HL-60 (cell line): ENCODE measurements around the gene IDE.
"Not testable (repeated sequence)": the region's sequence is repeated elsewhere in the genome, so short reads cannot be mapped to it uniquely, and the experiment has no call there.

ENCODE experiments used
- DNase-seq, 2 experiments: peaks; one replicate each; pipeline ENCODE4 v3.0.0-alpha.2; 2010 to 2020; ENCODE audit warnings: low read depth in 1 of 2, low spot score in 1 of 2
- H3K27ac ChIP-seq: fragments of 250-450 bp; sonication (Bioruptor Pico); replicated peaks from 2 replicates; pipeline ENCODE4 v1.5.1; 2020; ENCODE audit warnings: mild to moderate bottlenecking, moderate library complexity
- H3K27me3 ChIP-seq: fragments of 250-450 bp; sonication (Bioruptor Pico); 2 replicates; pipeline ENCODE4 v1.5.1; 2021; ENCODE audit warnings: mild to moderate bottlenecking, moderate library complexity; ENCODE audit not compliant: insufficient read depth, poor library complexity, severe bottlenecking
- H3K4me3 ChIP-seq: replicated peaks from 2 replicates; pipeline ENCODE4 v1.5.1; 2011; ENCODE audit warnings: mild to moderate bottlenecking, control low read depth, low read length; ENCODE audit not compliant: insufficient read depth
- CTCF ChIP-seq: IDR thresholded peaks from one replicate; pipeline ENCODE4 v1.5.1; 2011; ENCODE audit warnings: low read length, control low read depth, inconsistent platforms; ENCODE audit not compliant: insufficient read depth
- GABPA ChIP-seq: IDR thresholded peaks from 2 replicates; pipeline ENCODE4 v1.6.1; 2012; ENCODE audit warnings: low read depth
- POLR2AphosphoS5 ChIP-seq: IDR thresholded peaks from 2 replicates; pipeline ENCODE4 v1.6.1; 2012; ENCODE audit warnings: low read depth
- REST ChIP-seq: IDR thresholded peaks from 2 replicates; pipeline ENCODE4 v1.6.1; 2012; ENCODE audit warnings: low read depth; ENCODE audit not compliant: insufficient replicate concordance
- SPI1 ChIP-seq: IDR thresholded peaks from 2 replicates; pipeline ENCODE4 v1.6.1; 2012; ENCODE audit warnings: low read depth, mild to moderate bottlenecking, borderline replicate concordance

IDE gene

GRCh38 chr10:92592761-92593618 is 19.1 kb upstream of the IDE start, which contains the start of gene KIF11:
KIF11 (plus strand) TSS chr10:92593130; CDS start chr10:92593376, 246 bp downstream.
- no peak for TF ChIP-seq CTCF
- no peak for TF ChIP-seq GABPA
- TF ChIP-seq POLR2AphosphoS5, result peak; percentile 97
- TF ChIP-seq SPI1, result no peak; the same call in 1 of the 2 replicates
- TF ChIP-seq REST, result peak; percentile 58
- DNase-seq, result peak; percentile 96 to 99

GRCh38 chr10:92591550-92592022 is 17.7 kb upstream of the IDE start:
- H3K4me3 ChIP-seq, result peak overlapping the region; percentile 97
- H3K27ac ChIP-seq, result peak overlapping the region; percentile 82
- DNase-seq, result peak; percentile 84 to 94
- TF ChIP-seq POLR2AphosphoS5 (peak; percentile 88), REST (no peak), CTCF (no peak), SPI1 (no peak), GABPA (peak; percentile 72)
- no peaks in the 10 kb centered on the region for H3K27me3 ChIP-seq

More at GRCh38 chr10:92592761-92593618, 19.1 kb upstream of the IDE start, which contains the start of gene KIF11:
- H3K4me3 ChIP-seq, result peak within 1 kb of the TSS; percentile 97
- H3K27ac ChIP-seq, result peak within 1 kb of the TSS; percentile 82
- H3K27me3 ChIP-seq, result no peaks in the 10 kb centered on the region

GRCh38 chr10:92590623-92591549 is 17.0 kb upstream of the IDE start:
- Histone ChIP-seq H3K4me3 (peak overlapping the region; percentile 97), H3K27me3 (no peaks in the 10 kb centered on the region), H3K27ac (peak overlapping the region; percentile 82)
- TF ChIP-seq CTCF (peak; percentile 40), REST (no peak)
- DNase-seq, result peak; percentile 35 to 82

GRCh38 chr10:92582347-92582746 is 8.5 kb upstream of the IDE start:
- not testable (repeated sequence) for DNase-seq, H3K27me3 ChIP-seq, H3K27ac ChIP-seq, H3K4me3 ChIP-seq
